ENCODE measurements around the gene ZAR1L. TPM values are rescaled to one million over a fixed set of nuclear protein-coding genes. Genes with fewer than 3 reads are reported as not detected.

The ZAR1L gene
- total RNA-seq, 1 donor from 2014 or later: not detected

- no peak for ATAC-seq
- intact Hi-C loops (cut with DNase I): no loop called here
Observed at GRCh38 chr13:32300406-32300805, 14.8 kb downstream of the ZAR1L start.

GRCh38 chr13:32299893-32300292, 15.3 kb downstream of the ZAR1L start:
- H3K27ac ChIP-seq: no peak overlapping the region
- no peaks in the 10 kb centered on the region for H3K27me3 ChIP-seq
- DNase-seq: no peak
- ATAC-seq: no peak
- peaks cover 18% of the 10 kb centered on the region for H3K36me3 ChIP-seq
- TF ChIP-seq CTCF (IDR thresholded peaks at IDR 0.05): no peak
- no peak overlapping the region for H3K4me3 ChIP-seq
- no peaks in the 10 kb centered on the region for H3K4me1 ChIP-seq
- no peaks in the 10 kb centered on the region for H3K9me3 ChIP-seq
- intact Hi-C loops (cut with DNase I): no loop called here

More at GRCh38 chr13:32300406-32300805, 14.8 kb downstream of the ZAR1L start:
- H3K9me3 ChIP-seq: no peaks in the 10 kb centered on the region
- TF ChIP-seq CTCF (IDR thresholded peaks at IDR 0.05): no peak
- H3K4me3 ChIP-seq: no peak overlapping the region
- no peaks in the 10 kb centered on the region for H3K27me3 ChIP-seq
- no peak overlapping the region for H3K27ac ChIP-seq
- H3K4me1 ChIP-seq: no peaks in the 10 kb centered on the region
- H3K36me3 ChIP-seq: peaks cover 12% of the 10 kb centered on the region
- DNase-seq: no peak

- ATAC-seq (no peak), DNase-seq (no peak)
- Histone ChIP-seq H3K27ac (no peak overlapping the region), H3K4me3 (no peak overlapping the region), H3K4me1 (no peaks in the 10 kb centered on the region), H3K36me3 (peaks cover 29% of the 10 kb centered on the region), H3K9me3 (no peaks in the 10 kb centered on the region), H3K27me3 (no peaks in the 10 kb centered on the region)
- no peak for TF ChIP-seq CTCF (IDR thresholded peaks at IDR 0.05)
- intact Hi-C loops (cut with DNase I): no loop called here
Observed at GRCh38 chr13:32298695-32299094, 16.5 kb downstream of the ZAR1L start.

GRCh38 chr13:32297206-32297605, 18.0 kb downstream of the ZAR1L start:
- intact Hi-C loops (cut with DNase I): no loop called here
- Histone ChIP-seq H3K36me3 (peaks cover 33% of the 10 kb centered on the region), H3K4me3 (no peak overlapping the region), H3K9me3 (no peaks in the 10 kb centered on the region), H3K27ac (no peak overlapping the region), H3K4me1 (no peaks in the 10 kb centered on the region), H3K27me3 (no peaks in the 10 kb centered on the region)
- no peak for TF ChIP-seq CTCF (IDR thresholded peaks at IDR 0.05)
- DNase-seq (no peak), ATAC-seq (no peak)

- Histone ChIP-seq H3K9me3 (no peaks in the 10 kb centered on the region), H3K36me3 (peaks cover 28% of the 10 kb centered on the region), H3K4me1 (peaks cover 13% of the 10 kb centered on the region), H3K4me3 (no peak overlapping the region), H3K27ac (no peak overlapping the region), H3K27me3 (no peaks in the 10 kb centered on the region)
- TF ChIP-seq CTCF (IDR thresholded peaks at IDR 0.05): no peak
- ATAC-seq (no peak), DNase-seq (no peak)
- intact Hi-C loops (cut with DNase I): no loop called here
Observed at GRCh38 chr13:32285633-32285965, 29.6 kb downstream of the ZAR1L start.

GRCh38 chr13:32284927-32285632, 30.1 kb downstream of the ZAR1L start:
- H3K27ac ChIP-seq: peak overlapping the region; percentile 27
- no peaks in the 10 kb centered on the region for H3K9me3 ChIP-seq
- TF ChIP-seq CTCF (IDR thresholded peaks at IDR 0.05): no peak
- peaks cover 13% of the 10 kb centered on the region for H3K4me1 ChIP-seq
- ATAC-seq: peak; percentile 41
- H3K4me3 ChIP-seq: no peak overlapping the region
- no peaks in the 10 kb centered on the region for H3K27me3 ChIP-seq
- DNase-seq: no peak
- peaks cover 29% of the 10 kb centered on the region for H3K36me3 ChIP-seq
- intact Hi-C loops (cut with DNase I): no loop called here
